GM21515 (cell line): ENCODE data around the gene TLE2.
A peak's percentile ranks its signal among the peaks of the same experiment; 100 is the strongest.
"Not testable (repeated sequence)": the region's sequence is repeated elsewhere in the genome, so short reads cannot be mapped to it uniquely, and the experiment has no call there.

Source experiments
- ATAC-seq: cut with Tn5 transposase; IDR thresholded peaks from one replicate; pipeline ENCODE4 v1.9.1; 2021; ENCODE audit not compliant: unreplicated experiment

TLE2 gene

GRCh38 chr19:2988568-2988967 is 40.5 kb downstream of the TLE2 start:
- no peak for ATAC-seq

- no peak for ATAC-seq
These were observed 41.3 kb downstream of the TLE2 start for GRCh38 chr19:2987797-2988196.

GRCh38 chr19:2986951-2987524 is 42.0 kb downstream of the TLE2 start:
- no peak for ATAC-seq

GRCh38 chr19:2984215-2984528 is 44.9 kb downstream of the TLE2 start:
- no peak for ATAC-seq

- no peak for ATAC-seq
These were observed 45.5 kb downstream of the TLE2 start for GRCh38 chr19:2983351-2984214.

DNA sequence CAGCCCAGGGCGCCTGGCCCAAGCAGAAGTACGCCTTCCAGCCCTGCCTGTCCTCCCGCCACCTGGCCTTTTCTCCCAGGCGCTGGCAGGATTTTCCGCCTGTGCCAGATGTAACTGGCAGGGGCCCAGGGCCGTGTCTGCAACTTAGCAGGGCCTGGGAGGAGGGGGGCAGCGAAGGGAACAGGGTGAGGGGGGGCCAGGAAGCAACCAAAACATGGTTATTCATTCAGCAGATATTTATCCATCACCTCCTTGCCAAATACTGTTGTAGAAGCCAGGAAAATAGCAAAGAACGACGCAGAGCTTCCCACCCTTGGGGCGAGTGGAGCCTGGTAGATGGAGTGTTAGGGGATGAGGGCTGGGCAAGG is 46.1 kb downstream of the TLE2 start:
- ATAC-seq = no peak

DNA sequence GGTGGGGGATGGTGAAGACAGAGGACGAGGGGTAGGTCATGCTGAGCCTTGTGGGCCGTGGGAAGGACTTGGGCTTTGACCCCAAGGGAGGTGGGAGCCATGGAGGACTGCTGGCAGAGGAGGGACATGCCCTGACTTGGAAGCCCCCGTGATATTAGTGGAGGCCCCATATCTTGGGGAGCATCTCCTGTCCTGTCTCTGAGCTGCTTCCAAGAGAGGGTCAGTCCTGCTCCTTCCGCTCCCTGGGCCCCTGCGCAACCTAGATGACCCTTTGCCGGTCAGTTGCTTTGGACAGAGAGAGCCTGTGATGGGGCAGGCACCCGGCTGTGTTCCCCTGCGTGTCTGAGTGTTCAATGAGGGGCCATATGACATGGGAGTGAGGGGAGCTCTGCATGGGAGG is 46.5 kb downstream of the TLE2 start:
- ATAC-seq = no peak

DNA sequence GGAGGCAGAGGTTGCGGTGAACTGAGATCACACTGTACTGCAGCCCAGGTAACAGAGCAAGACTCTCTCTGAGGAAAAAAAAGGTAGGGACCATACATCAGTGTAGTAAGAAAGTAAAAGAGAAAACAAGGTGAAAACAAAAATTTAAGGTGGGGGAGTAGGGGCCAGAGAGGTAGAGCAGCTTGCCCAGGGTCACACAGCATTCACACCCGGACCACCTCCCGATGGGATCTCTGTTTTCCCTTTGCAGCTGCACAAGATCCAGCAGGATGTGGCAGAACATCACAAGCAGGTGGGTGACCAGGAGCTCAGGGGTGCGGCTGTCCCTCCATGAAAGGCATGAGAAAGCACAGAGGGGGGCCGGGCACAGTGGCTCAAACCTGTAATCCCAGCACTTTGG is 47.2 kb downstream of the TLE2 start:
- ATAC-seq = no peak

GRCh38 chr19:2978772-2979171 is 50.3 kb downstream of the TLE2 start:
- no peak for ATAC-seq

- no peak for ATAC-seq
These were observed 50.8 kb downstream of the TLE2 start for GRCh38 chr19:2978166-2978767.

DNA sequence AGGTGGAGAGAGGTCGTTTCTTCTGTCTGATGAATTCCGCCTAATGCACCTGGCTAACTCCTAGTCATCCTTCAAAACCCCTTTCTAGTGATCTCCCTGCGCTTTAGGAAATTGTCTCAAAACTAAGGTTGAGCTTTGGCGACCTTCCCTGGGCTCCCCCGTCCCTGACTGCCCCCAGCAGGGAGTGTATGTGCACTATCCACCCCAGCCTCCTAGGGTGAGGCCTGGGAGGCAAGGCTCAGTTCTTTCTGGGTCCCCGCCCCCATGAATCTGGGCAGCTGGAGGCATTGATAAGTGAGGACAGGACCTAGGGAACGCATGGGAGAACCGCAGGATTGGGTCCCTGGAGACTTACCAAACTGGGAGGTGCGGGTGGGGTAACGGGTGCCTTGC is 51.3 kb downstream of the TLE2 start:
- no peak for ATAC-seq

GRCh38 chr19:2977001-2977745 is 51.9 kb downstream of the TLE2 start, which contains the start of gene TLE6:
Gene TLE6 (plus strand): TSS chr19:2977564. CDS start chr19:2978234, 670 bp downstream.
- ATAC-seq = peak; percentile 85

DNA sequence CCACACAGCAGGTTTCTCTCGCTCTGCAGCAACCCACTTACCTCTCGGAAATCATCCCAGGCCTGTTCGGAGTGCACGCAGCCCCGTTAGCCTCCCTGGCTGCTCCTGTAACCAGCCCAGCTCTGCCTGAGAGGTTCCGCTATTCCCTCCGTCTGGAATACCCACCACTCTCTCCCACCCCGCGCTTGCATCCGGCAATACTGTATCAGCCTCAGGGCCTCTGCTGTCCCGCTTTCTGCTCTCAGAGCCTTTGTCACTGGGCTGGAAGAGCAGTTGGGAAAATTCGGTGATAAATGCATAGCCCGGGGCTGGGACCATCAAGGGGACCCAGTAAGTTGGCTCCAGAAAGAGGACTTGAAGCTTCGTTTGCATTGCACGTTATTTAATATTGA is 52.5 kb downstream of the TLE2 start:
- ATAC-seq = no peak

- ATAC-seq = no peak
These were observed 54.6 kb downstream of the TLE2 start for GRCh38 chr19:2974342-2975041.

GRCh38 chr19:2973229-2973628 is 55.9 kb downstream of the TLE2 start:
- ATAC-seq = no peak

- no peak for ATAC-seq
These were observed 58.8 kb downstream of the TLE2 start for GRCh38 chr19:2970201-2970835.

GRCh38 chr19:2969104-2969504 is 60.0 kb downstream of the TLE2 start:
- ATAC-seq = no peak

DNA sequence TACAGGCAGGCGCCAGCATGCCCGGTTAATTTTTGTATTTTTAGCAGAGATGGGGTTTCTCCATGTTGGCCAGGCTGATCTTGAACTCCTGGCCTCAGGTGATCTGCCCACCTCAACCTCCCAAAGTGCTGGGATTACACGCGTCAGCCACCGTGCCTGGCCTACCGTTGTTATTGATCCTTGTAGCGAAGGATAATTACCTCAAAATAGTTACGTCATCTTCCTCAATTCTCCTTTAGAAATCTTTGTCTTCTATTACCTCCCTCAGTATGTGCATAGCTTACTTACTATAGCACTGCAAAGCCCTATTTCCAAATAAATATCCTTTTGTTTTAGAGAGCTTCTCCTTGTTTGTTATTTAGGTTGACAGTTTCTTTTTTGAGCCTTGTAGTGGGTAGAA is 61.1 kb downstream of the TLE2 start:
- ATAC-seq = no peak

DNA sequence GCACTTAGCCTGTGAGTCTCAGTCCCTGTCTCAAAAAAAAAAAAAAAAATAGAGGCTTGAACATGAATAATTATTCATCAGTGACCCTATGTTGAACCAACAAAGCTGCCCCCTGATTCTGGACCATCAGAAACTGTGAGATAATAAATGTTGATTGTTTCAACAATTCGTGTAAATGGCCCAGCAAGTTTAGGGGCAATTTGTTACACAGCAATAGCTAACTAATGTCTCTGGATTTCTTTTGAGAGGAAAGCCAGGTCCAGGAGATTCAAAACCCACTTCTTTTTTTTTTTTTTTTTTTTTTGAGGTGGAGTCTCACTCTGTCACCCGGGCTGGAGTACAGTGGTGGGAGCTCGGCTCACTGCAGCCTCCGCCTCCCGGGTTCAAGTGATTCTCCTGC is 64.2 kb downstream of the TLE2 start:
- no peak for ATAC-seq

GRCh38 chr19:2963631-2964030 is 65.4 kb downstream of the TLE2 start:
- not testable (repeated sequence) for ATAC-seq

DNA sequence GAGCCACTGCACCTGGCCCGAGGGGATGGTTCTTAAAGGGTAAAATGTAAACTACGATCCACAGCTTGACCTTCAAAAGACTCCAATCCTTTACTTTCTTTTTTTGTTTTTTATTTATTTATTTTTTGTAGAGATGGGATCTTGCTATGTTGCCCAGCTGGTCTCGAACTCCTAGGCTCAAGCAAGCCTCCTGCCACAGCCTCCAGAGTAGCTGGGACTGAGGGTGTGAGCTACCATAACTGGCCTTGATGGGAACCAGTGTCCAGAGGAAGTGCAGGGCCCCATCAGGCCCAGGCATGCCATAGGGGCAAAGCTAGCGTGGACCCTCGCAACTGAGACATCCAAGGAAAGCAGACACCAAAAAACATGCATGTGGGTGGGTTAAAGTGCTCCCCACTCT is 66.0 kb downstream of the TLE2 start:
- ATAC-seq = no peak
